ENCODE results near the gene NDFIP1. TPM values are rescaled to one million over a fixed set of nuclear protein-coding genes. Genes with fewer than 3 reads are reported as not detected.

The NDFIP1 gene
- total RNA-seq, 1 experiment from 2014 or later, result 41.3 TPM

GRCh38 chr5:142117579-142118151 lies 9.1 kb downstream of the NDFIP1 start:
- Histone ChIP-seq H3K9ac (ENCODE audit: low read length) (no peak overlapping the region), H3K27ac (ENCODE audit: low read length) (no peak overlapping the region), H3K36me3 (ENCODE audit: insufficient read depth, low read length) (peaks cover 20% of the 10 kb centered on the region), H3K9me2 (replicated peaks; ENCODE audit: insufficient read depth, low read length) (no peaks in the 10 kb centered on the region), H2AFZ (ENCODE audit: low read length) (no peak overlapping the region), H3K27me3 (ENCODE audit: low read length) (no peaks in the 10 kb centered on the region), H4K20me1 (ENCODE audit: insufficient read depth, low read depth, low read length) (no peaks in the 10 kb centered on the region; the same call in 1 of the 2 replicates), H3K4me2 (ENCODE audit: low read depth, low read length, poor library complexity, severe bottlenecking) (peak overlapping the region; percentile 53), H3K79me2 (ENCODE audit: low read length) (peaks cover 100% of the 10 kb centered on the region), H3K4me1 (ENCODE audit: low read length) (peaks cover 32% of the 10 kb centered on the region), H3K4me3 (ENCODE audit: low read length) (no peak overlapping the region), H3K9me3 (ENCODE audit: low read length) (no peaks in the 10 kb centered on the region)
- no peak for DNase-seq

GRCh38 chr5:142118155-142118686 lies 9.6 kb downstream of the NDFIP1 start:
- no peaks in the 10 kb centered on the region for H3K9me2 ChIP-seq (replicated peaks; ENCODE audit: insufficient read depth, low read length)
- no peaks in the 10 kb centered on the region; the same call in 1 of the 2 replicates for H4K20me1 ChIP-seq (ENCODE audit: insufficient read depth, low read depth, low read length)
- H3K4me2 ChIP-seq (ENCODE audit: low read depth, low read length, poor library complexity, severe bottlenecking), result peak overlapping the region; percentile 53
- H3K4me3 ChIP-seq (ENCODE audit: low read length), result no peak overlapping the region
- peaks cover 32% of the 10 kb centered on the region for H3K4me1 ChIP-seq (ENCODE audit: low read length)
- H3K27me3 ChIP-seq (ENCODE audit: low read length), result no peaks in the 10 kb centered on the region
- H3K79me2 ChIP-seq (ENCODE audit: low read length), result peaks cover 100% of the 10 kb centered on the region
- H3K9me3 ChIP-seq (ENCODE audit: low read length), result no peaks in the 10 kb centered on the region
- H3K27ac ChIP-seq (ENCODE audit: low read length), result no peak overlapping the region
- H3K9ac ChIP-seq (ENCODE audit: low read length), result no peak overlapping the region
- H3K36me3 ChIP-seq (ENCODE audit: insufficient read depth, low read length), result peaks cover 20% of the 10 kb centered on the region
- H2AFZ ChIP-seq (ENCODE audit: low read length), result no peak overlapping the region
- DNase-seq, result no peak

GRCh38 chr5:142119051-142119625 lies 10.6 kb downstream of the NDFIP1 start:
- Histone ChIP-seq H3K79me2 (ENCODE audit: low read length) (peaks cover 100% of the 10 kb centered on the region), H3K36me3 (ENCODE audit: insufficient read depth, low read length) (peaks cover 20% of the 10 kb centered on the region), H3K9me2 (replicated peaks; ENCODE audit: insufficient read depth, low read length) (no peaks in the 10 kb centered on the region), H3K4me2 (ENCODE audit: low read depth, low read length, poor library complexity, severe bottlenecking) (peak overlapping the region; percentile 53), H3K9me3 (ENCODE audit: low read length) (no peaks in the 10 kb centered on the region), H4K20me1 (ENCODE audit: insufficient read depth, low read depth, low read length) (no peaks in the 10 kb centered on the region; the same call in 1 of the 2 replicates), H3K4me1 (ENCODE audit: low read length) (peaks cover 32% of the 10 kb centered on the region), H3K27me3 (ENCODE audit: low read length) (no peaks in the 10 kb centered on the region), H3K27ac (ENCODE audit: low read length) (peak overlapping the region; percentile 43; the same call in 1 of the 2 replicates), H3K4me3 (ENCODE audit: low read length) (peak overlapping the region; percentile 25; the same call in 1 of the 2 replicates), H3K9ac (ENCODE audit: low read length) (no peak overlapping the region; the same call in 1 of the 2 replicates), H2AFZ (ENCODE audit: low read length) (no peak overlapping the region)
- no peak for DNase-seq

GRCh38 chr5:142120247-142120935 lies 11.8 kb downstream of the NDFIP1 start:
- Histone ChIP-seq H3K4me1 (ENCODE audit: low read length) (peaks cover 32% of the 10 kb centered on the region), H3K27me3 (ENCODE audit: low read length) (no peaks in the 10 kb centered on the region)

GRCh38 chr5:142122121-142122520 lies 13.5 kb downstream of the NDFIP1 start:
- no peak overlapping the region for H3K4me2 ChIP-seq (ENCODE audit: low read depth, low read length, poor library complexity, severe bottlenecking)
- no peaks in the 10 kb centered on the region for H3K27me3 ChIP-seq (ENCODE audit: low read length)
- peaks cover 99% of the 10 kb centered on the region for H3K79me2 ChIP-seq (ENCODE audit: low read length)
- no peaks in the 10 kb centered on the region for H3K9me3 ChIP-seq (ENCODE audit: low read length)
- H3K4me3 ChIP-seq (ENCODE audit: low read length), result no peak overlapping the region
- no peak for DNase-seq
- peaks cover 26% of the 10 kb centered on the region for H3K4me1 ChIP-seq (ENCODE audit: low read length)
- H3K9me2 ChIP-seq (replicated peaks; ENCODE audit: insufficient read depth, low read length), result no peaks in the 10 kb centered on the region
- no peaks in the 10 kb centered on the region; the same call in 1 of the 2 replicates for H4K20me1 ChIP-seq (ENCODE audit: insufficient read depth, low read depth, low read length)
- peaks cover 20% of the 10 kb centered on the region for H3K36me3 ChIP-seq (ENCODE audit: insufficient read depth, low read length)
- H3K9ac ChIP-seq (ENCODE audit: low read length), result no peak overlapping the region
- no peak overlapping the region for H2AFZ ChIP-seq (ENCODE audit: low read length)
- H3K27ac ChIP-seq (ENCODE audit: low read length), result no peak overlapping the region

More at GRCh38 chr5:142120247-142120935, 11.8 kb downstream of the NDFIP1 start:
- Histone ChIP-seq H3K36me3 (ENCODE audit: insufficient read depth, low read length) (peaks cover 20% of the 10 kb centered on the region), H3K9ac (ENCODE audit: low read length) (no peak overlapping the region), H3K9me2 (replicated peaks; ENCODE audit: insufficient read depth, low read length) (no peaks in the 10 kb centered on the region), H3K79me2 (ENCODE audit: low read length) (peaks cover 100% of the 10 kb centered on the region), H3K9me3 (ENCODE audit: low read length) (no peaks in the 10 kb centered on the region), H3K4me2 (ENCODE audit: low read depth, low read length, poor library complexity, severe bottlenecking) (no peak overlapping the region), H3K4me3 (ENCODE audit: low read length) (no peak overlapping the region), H2AFZ (ENCODE audit: low read length) (no peak overlapping the region), H4K20me1 (ENCODE audit: insufficient read depth, low read depth, low read length) (no peaks in the 10 kb centered on the region; the same call in 1 of the 2 replicates), H3K27ac (ENCODE audit: low read length) (peak overlapping the region; percentile 31; the same call in 1 of the 2 replicates)
- DNase-seq, result no peak

GRCh38 chr5:142125378-142125777 lies 16.8 kb downstream of the NDFIP1 start:
- no peak overlapping the region for H2AFZ ChIP-seq (ENCODE audit: low read length)
- peaks cover 3% of the 10 kb centered on the region; the same call in 1 of the 2 replicates for H3K4me1 ChIP-seq (ENCODE audit: low read length)
- H3K9ac ChIP-seq (ENCODE audit: low read length), result no peak overlapping the region
- no peak overlapping the region for H3K4me3 ChIP-seq (ENCODE audit: low read length)
- peaks cover 99% of the 10 kb centered on the region for H3K79me2 ChIP-seq (ENCODE audit: low read length)
- H3K27ac ChIP-seq (ENCODE audit: low read length), result no peak overlapping the region
- no peaks in the 10 kb centered on the region for H3K9me3 ChIP-seq (ENCODE audit: low read length)
- H3K27me3 ChIP-seq (ENCODE audit: low read length), result no peaks in the 10 kb centered on the region
- no peaks in the 10 kb centered on the region for H3K9me2 ChIP-seq (replicated peaks; ENCODE audit: insufficient read depth, low read length)
- no peak overlapping the region for H3K4me2 ChIP-seq (ENCODE audit: low read depth, low read length, poor library complexity, severe bottlenecking)
- DNase-seq, result no peak
- H3K36me3 ChIP-seq (ENCODE audit: insufficient read depth, low read length), result peaks cover 18% of the 10 kb centered on the region
- H4K20me1 ChIP-seq (ENCODE audit: insufficient read depth, low read depth, low read length), result no peaks in the 10 kb centered on the region; the same call in 1 of the 2 replicates

- H2AFZ ChIP-seq (ENCODE audit: low read length), result no peak overlapping the region
- H3K9me3 ChIP-seq (ENCODE audit: low read length), result no peaks in the 10 kb centered on the region
- H3K36me3 ChIP-seq (ENCODE audit: insufficient read depth, low read length), result peaks cover 13% of the 10 kb centered on the region
- no peak overlapping the region for H3K9ac ChIP-seq (ENCODE audit: low read length)
- no peak for DNase-seq
- no peaks in the 10 kb centered on the region; the same call in 1 of the 2 replicates for H4K20me1 ChIP-seq (ENCODE audit: insufficient read depth, low read depth, low read length)
- no peak overlapping the region for H3K27ac ChIP-seq (ENCODE audit: low read length)
- H3K9me2 ChIP-seq (replicated peaks; ENCODE audit: insufficient read depth, low read length), result no peaks in the 10 kb centered on the region
- peaks cover 99% of the 10 kb centered on the region for H3K79me2 ChIP-seq (ENCODE audit: low read length)
- H3K4me1 ChIP-seq (ENCODE audit: low read length), result 0 out of 2 replicates have a peak, but pooled peaks cover 2% of the 10 kb centered on the region
- H3K27me3 ChIP-seq (ENCODE audit: low read length), result no peaks in the 10 kb centered on the region
- H3K4me2 ChIP-seq (ENCODE audit: low read depth, low read length, poor library complexity, severe bottlenecking), result no peak overlapping the region
- H3K4me3 ChIP-seq (ENCODE audit: low read length), result no peak overlapping the region
Observed at GRCh38 chr5:142125963-142126362, 17.4 kb downstream of the NDFIP1 start.

- Histone ChIP-seq H3K79me2 (ENCODE audit: low read length) (peaks cover 92% of the 10 kb centered on the region), H3K27ac (ENCODE audit: low read length) (no peak overlapping the region), H2AFZ (ENCODE audit: low read length) (no peak overlapping the region), H4K20me1 (ENCODE audit: insufficient read depth, low read depth, low read length) (no peaks in the 10 kb centered on the region), H3K9me3 (ENCODE audit: low read length) (no peaks in the 10 kb centered on the region), H3K9ac (ENCODE audit: low read length) (no peak overlapping the region), H3K4me2 (ENCODE audit: low read depth, low read length, poor library complexity, severe bottlenecking) (no peak overlapping the region), H3K9me2 (replicated peaks; ENCODE audit: insufficient read depth, low read length) (no peaks in the 10 kb centered on the region), H3K4me3 (ENCODE audit: low read length) (no peak overlapping the region), H3K4me1 (ENCODE audit: low read length) (peaks cover 8% of the 10 kb centered on the region), H3K27me3 (ENCODE audit: low read length) (no peaks in the 10 kb centered on the region), H3K36me3 (ENCODE audit: insufficient read depth, low read length) (peaks cover 12% of the 10 kb centered on the region)
- DNase-seq, result no peak
Observed at GRCh38 chr5:142128675-142129208, 20.2 kb downstream of the NDFIP1 start.
